ENCODE measurements around the gene LAG3. TPM values are rescaled to one million over a fixed set of nuclear protein-coding genes. Genes with fewer than 3 reads are reported as not detected.

The LAG3 gene
- total RNA-seq, 1 experiment from 2014 or later = 3.3 TPM

DNA sequence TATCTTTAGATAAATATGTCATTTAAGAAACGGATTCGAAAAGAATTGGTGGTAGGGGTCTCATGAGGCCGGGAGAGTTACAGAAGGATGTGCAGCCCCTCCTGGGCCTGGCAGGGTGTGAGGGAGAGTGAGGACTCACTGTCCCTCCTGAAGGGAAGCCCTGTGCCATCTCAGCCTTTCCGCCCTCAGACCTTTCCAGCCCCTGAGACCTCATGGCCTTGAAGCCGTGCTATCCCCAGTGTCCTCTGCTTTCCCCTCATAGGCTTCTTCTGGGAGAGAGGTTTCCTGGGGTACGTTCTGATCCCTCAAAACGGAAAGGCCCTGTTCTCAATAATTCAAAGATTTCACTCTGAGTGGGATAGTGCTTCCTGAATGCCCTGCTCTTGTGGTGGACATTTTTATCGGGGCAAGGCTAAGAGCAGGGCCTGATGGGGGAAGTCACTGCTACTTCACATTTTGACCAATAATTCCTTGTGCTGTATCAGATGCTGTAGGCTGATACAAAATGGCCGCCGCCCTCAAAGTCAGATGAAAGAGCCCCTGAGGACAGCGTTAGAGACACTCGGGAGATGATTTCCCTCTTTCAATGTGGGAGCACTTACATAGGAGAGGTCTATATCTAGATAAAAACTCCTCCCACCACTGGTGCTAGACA is 18.3 kb downstream of the LAG3 start:
- CTCF ChIA-PET = no interaction called here

More for the DNA sequence above, 18.3 kb downstream of the LAG3 start:
- no peaks in the 10 kb centered on the region for H4K20me1 ChIP-seq (ENCODE audit: insufficient read depth)
- H3K4me1 ChIP-seq (ENCODE audit: control insufficient read depth in 1 of 2, insufficient read depth in 2 of 2, low read length in 2 of 2) = no peaks in the 10 kb centered on the region
- no peaks in the 10 kb centered on the region for H3K36me3 ChIP-seq (ENCODE audit: control insufficient read depth in 1 of 2, insufficient read depth in 2 of 2, low read length in 2 of 2)
- no peaks in the 10 kb centered on the region for H3K27me3 ChIP-seq (ENCODE audit: insufficient read depth, low read length)
- H3K79me2 ChIP-seq (ENCODE audit: insufficient read depth, low read length) = no peaks in the 10 kb centered on the region
- no peak overlapping the region for H3K4me2 ChIP-seq (ENCODE audit: low read length)
- intact Hi-C loops (cut with micrococcal nuclease) = no loop called here
- no peak overlapping the region for H3K4me3 ChIP-seq (replicated peaks in 1 of 2; ENCODE audit: low read depth in 1 of 2, low read length in 2 of 2)
- H3K9me3 ChIP-seq (ENCODE audit: control insufficient read depth in 1 of 2, insufficient read depth in 1 of 2, low read depth in 1 of 2, low read length in 2 of 2) = no peaks in the 10 kb centered on the region
- H3K9ac ChIP-seq (ENCODE audit: low read length) = no peak overlapping the region
- TF ChIP-seq TCF7L2 (IDR thresholded peaks at IDR 0.05; ENCODE audit: borderline replicate concordance, extremely low read depth, insufficient read depth, insufficient read length) (no peak), EGR1 (IDR thresholded peaks at IDR 0.05; ENCODE audit: low read depth) (no peak), YY1 (IDR thresholded peaks at IDR 0.05; ENCODE audit: extremely low read depth, insufficient replicate concordance, low read depth, low read length) (no peak), POLR2A (IDR thresholded peaks at IDR 0.05; ENCODE audit: borderline replicate concordance, extremely low read depth, insufficient read depth, insufficient read length) (no peak), CBX3 (IDR thresholded peaks at IDR 0.05; ENCODE audit: low read depth) (no peak), ELF1 (IDR thresholded peaks at IDR 0.05; ENCODE audit: borderline replicate concordance, low read depth) (no peak), ZFX (IDR thresholded peaks at IDR 0.05) (no peak)
- TF ChIP-seq, protein P1, sequence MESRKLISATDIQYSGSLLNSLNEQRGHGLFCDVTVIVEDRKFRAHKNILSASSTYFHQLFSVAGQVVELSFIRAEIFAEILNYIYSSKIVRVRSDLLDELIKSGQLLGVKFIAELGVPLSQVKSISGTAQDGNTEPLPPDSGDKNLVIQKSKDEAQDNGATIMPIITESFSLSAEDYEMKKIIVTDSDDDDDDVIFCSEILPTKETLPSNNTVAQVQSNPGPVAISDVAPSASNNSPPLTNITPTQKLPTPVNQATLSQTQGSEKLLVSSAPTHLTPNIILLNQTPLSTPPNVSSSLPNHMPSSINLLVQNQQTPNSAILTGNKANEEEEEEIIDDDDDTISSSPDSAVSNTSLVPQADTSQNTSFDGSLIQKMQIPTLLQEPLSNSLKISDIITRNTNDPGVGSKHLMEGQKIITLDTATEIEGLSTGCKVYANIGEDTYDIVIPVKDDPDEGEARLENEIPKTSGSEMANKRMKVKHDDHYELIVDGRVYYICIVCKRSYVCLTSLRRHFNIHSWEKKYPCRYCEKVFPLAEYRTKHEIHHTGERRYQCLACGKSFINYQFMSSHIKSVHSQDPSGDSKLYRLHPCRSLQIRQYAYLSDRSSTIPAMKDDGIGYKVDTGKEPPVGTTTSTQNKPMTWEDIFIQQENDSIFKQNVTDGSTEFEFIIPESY (IDR thresholded peaks at IDR 0.05; ENCODE audit: extremely low read depth, insufficient replicate concordance, low read length) = no peak
- TF ChIP-seq, protein P2, sequence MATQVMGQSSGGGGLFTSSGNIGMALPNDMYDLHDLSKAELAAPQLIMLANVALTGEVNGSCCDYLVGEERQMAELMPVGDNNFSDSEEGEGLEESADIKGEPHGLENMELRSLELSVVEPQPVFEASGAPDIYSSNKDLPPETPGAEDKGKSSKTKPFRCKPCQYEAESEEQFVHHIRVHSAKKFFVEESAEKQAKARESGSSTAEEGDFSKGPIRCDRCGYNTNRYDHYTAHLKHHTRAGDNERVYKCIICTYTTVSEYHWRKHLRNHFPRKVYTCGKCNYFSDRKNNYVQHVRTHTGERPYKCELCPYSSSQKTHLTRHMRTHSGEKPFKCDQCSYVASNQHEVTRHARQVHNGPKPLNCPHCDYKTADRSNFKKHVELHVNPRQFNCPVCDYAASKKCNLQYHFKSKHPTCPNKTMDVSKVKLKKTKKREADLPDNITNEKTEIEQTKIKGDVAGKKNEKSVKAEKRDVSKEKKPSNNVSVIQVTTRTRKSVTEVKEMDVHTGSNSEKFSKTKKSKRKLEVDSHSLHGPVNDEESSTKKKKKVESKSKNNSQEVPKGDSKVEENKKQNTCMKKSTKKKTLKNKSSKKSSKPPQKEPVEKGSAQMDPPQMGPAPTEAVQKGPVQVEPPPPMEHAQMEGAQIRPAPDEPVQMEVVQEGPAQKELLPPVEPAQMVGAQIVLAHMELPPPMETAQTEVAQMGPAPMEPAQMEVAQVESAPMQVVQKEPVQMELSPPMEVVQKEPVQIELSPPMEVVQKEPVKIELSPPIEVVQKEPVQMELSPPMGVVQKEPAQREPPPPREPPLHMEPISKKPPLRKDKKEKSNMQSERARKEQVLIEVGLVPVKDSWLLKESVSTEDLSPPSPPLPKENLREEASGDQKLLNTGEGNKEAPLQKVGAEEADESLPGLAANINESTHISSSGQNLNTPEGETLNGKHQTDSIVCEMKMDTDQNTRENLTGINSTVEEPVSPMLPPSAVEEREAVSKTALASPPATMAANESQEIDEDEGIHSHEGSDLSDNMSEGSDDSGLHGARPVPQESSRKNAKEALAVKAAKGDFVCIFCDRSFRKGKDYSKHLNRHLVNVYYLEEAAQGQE (IDR thresholded peaks at IDR 0.05; ENCODE audit: low read depth) = no peak
- DNase-seq (ENCODE audit: low read depth, low spot score) (no peak), ATAC-seq (no peak)
- H3K27ac ChIP-seq (ENCODE audit: low read depth, low read length) = no peak overlapping the region
- no peaks in the 10 kb centered on the region for H3K9me2 ChIP-seq (ENCODE audit: insufficient read depth)
- H2AFZ ChIP-seq (ENCODE audit: low read depth, low read length, poor library complexity, severe bottlenecking) = no peak overlapping the region
- RAD21 ChIA-PET (ENCODE audit: low non-redundant PET in 1 of 2, low total read pairs in 2 of 2, uncharacterized antibody in 2 of 2, unreplicated experiment in 2 of 2) = no interaction called here
- POLR2A ChIA-PET = no interaction called here
- no TSS peak for BruUV-seq (replicated peaks)

Data from HCT116 (cell line).